ENCODE measurements around the gene PSMB1.
A peak's percentile ranks its signal among the peaks of the same experiment; 100 is the strongest.
"Not testable (repeated sequence)": the region's sequence is repeated elsewhere in the genome, so short reads cannot be mapped to it uniquely, and the experiment has no call there.

The PSMB1 gene

DNA sequence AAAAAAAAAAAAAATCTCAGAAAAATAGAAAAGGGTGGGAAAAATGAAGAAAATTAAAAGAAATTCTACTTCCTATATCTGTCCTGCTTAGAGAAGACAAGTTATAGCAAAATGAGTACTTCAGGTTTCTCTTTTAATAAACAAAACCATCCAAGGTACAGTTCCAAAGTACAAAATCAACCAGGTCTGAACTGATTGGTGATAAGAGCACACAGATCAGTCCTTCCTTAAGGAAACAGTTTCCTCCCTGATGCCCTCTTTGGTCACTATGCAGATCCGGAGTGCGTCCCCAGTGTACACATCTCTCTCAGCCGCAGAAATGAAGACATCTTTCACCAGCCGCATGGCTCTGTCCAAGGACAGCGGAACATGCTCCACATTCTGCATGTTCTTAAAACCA, 18.1 kb downstream of the PSMB1 start:
- no peak overlapping the region for H3K4me3 ChIP-seq (ENCODE audit: low read length)
- H3K9me3 ChIP-seq (ENCODE audit: control insufficient read depth, insufficient read depth, low read length), result no peaks in the 10 kb centered on the region
- WGBS (ENCODE audit: insufficient coverage, insufficient read length), result no CpG with 5 or more reads among the region's 5 CpGs
- DNase-seq (ENCODE audit: low read depth, low spot score), result no peak
- no peaks in the 10 kb centered on the region for H3K4me1 ChIP-seq (ENCODE audit: control insufficient read depth, insufficient read depth, low read length)
- H3K27me3 ChIP-seq (ENCODE audit: control insufficient read depth, insufficient read depth, low read length), result no peaks in the 10 kb centered on the region
- peaks cover 23% of the 10 kb centered on the region; the same call in 1 of the 2 replicates for H3K36me3 ChIP-seq (ENCODE audit: control insufficient read depth, insufficient read depth, low read length)
- no peak overlapping the region for H3K27ac ChIP-seq (ENCODE audit: low read length)

GRCh38 chr6:170533792-170534191, 19.3 kb downstream of the PSMB1 start:
- Histone ChIP-seq H3K4me1 (ENCODE audit: control insufficient read depth, insufficient read depth, low read length) (no peaks in the 10 kb centered on the region), H3K4me3 (ENCODE audit: low read length) (no peak overlapping the region), H3K27me3 (ENCODE audit: control insufficient read depth, insufficient read depth, low read length) (no peaks in the 10 kb centered on the region), H3K9me3 (ENCODE audit: control insufficient read depth, insufficient read depth, low read length) (no peaks in the 10 kb centered on the region), H3K36me3 (ENCODE audit: control insufficient read depth, insufficient read depth, low read length) (peaks cover 22% of the 10 kb centered on the region; the same call in 1 of the 2 replicates), H3K27ac (ENCODE audit: low read length) (no peak overlapping the region)
- WGBS (ENCODE audit: insufficient coverage, insufficient read length), result no CpG with 5 or more reads among the region's 2 CpGs
- no peak for DNase-seq (ENCODE audit: low read depth, low spot score)

- WGBS (ENCODE audit: insufficient coverage, insufficient read length), result no CpG with 5 or more reads among the region's 7 CpGs
- DNase-seq (ENCODE audit: low read depth, low spot score), result no peak
- Histone ChIP-seq H3K4me3 (ENCODE audit: low read length) (no peak overlapping the region), H3K27me3 (ENCODE audit: control insufficient read depth, insufficient read depth, low read length) (no peaks in the 10 kb centered on the region), H3K27ac (ENCODE audit: low read length) (no peak overlapping the region), H3K9me3 (ENCODE audit: control insufficient read depth, insufficient read depth, low read length) (no peaks in the 10 kb centered on the region), H3K36me3 (ENCODE audit: control insufficient read depth, insufficient read depth, low read length) (peaks cover 22% of the 10 kb centered on the region; the same call in 1 of the 2 replicates), H3K4me1 (ENCODE audit: control insufficient read depth, insufficient read depth, low read length) (no peaks in the 10 kb centered on the region)
Observed at GRCh38 chr6:170532867-170533488, 20.1 kb downstream of the PSMB1 start.

GRCh38 chr6:170529839-170530469, 23.2 kb downstream of the PSMB1 start:
- no peaks in the 10 kb centered on the region for H3K9me3 ChIP-seq (ENCODE audit: control insufficient read depth, insufficient read depth, low read length)
- H3K36me3 ChIP-seq (ENCODE audit: control insufficient read depth, insufficient read depth, low read length), result peaks cover 5% of the 10 kb centered on the region; the same call in 1 of the 2 replicates
- no peak overlapping the region for H3K27ac ChIP-seq (ENCODE audit: low read length)
- H3K4me3 ChIP-seq (ENCODE audit: low read length), result no peak overlapping the region
- 0 out of 2 replicates have a peak, but pooled peaks cover under 1% of the 10 kb centered on the region for H3K27me3 ChIP-seq (ENCODE audit: control insufficient read depth, insufficient read depth, low read length)
- H3K4me1 ChIP-seq (ENCODE audit: control insufficient read depth, insufficient read depth, low read length), result no peaks in the 10 kb centered on the region
- no peak for DNase-seq (ENCODE audit: low read depth, low spot score)
- no CpG with 5 or more reads among the region's 5 CpGs for WGBS (ENCODE audit: insufficient coverage, insufficient read length)

DNA sequence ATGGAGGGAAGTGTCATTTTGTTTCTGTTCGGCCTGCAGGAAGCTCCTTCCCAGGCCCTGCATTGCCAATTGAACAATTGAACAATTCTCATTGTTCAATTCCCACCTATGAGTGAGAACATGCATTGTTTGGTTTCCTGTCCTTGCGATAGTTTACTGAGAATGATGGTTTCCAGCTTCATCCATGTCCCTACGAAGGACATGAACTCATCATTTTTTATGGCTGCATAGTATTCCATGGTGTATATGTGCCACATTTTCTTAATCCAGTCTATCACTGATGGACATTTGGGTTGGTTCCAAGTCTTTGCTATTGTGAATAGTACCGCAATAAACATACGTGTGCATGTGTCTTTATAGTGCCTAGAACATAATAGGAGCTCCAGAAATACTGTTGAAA, 25.1 kb downstream of the PSMB1 start:
- not testable (repeated sequence) for H3K4me1 ChIP-seq (ENCODE audit: control insufficient read depth, insufficient read depth, low read length); H3K9me3 ChIP-seq (ENCODE audit: control insufficient read depth, insufficient read depth, low read length); H3K4me3 ChIP-seq (ENCODE audit: low read length); H3K27me3 ChIP-seq (ENCODE audit: control insufficient read depth, insufficient read depth, low read length); H3K36me3 ChIP-seq (ENCODE audit: control insufficient read depth, insufficient read depth, low read length); DNase-seq (ENCODE audit: low read depth, low spot score); H3K27ac ChIP-seq (ENCODE audit: low read length)
- WGBS (ENCODE audit: insufficient coverage, insufficient read length), result no CpG with 5 or more reads among the region's 5 CpGs

DNA sequence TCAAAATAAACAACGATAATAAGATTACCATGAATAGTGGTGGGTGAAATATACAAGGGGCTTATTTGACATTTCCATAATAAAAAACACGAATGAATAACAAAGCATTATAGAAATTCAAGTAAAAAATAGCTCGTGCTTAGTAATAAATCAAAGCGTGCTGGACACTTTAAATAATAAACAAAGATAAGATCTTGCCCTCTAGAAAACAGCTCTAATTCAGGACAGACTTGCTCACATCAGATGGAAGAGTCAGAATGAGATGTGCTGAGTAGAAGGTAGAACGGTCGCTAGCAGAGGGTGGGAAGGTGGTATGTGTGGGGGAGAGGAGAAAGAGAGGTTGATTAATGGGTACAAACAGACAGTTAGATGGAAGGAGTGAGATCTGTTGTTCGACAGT, 27.3 kb downstream of the PSMB1 start:
- 100% methylated on average over 2 of the region's 7 CpGs for WGBS (ENCODE audit: insufficient coverage, insufficient read length)
- DNase-seq (ENCODE audit: low read depth, low spot score), result no peak

GRCh38 chr6:170524172-170524502, 29.0 kb downstream of the PSMB1 start:
- no peaks in the 10 kb centered on the region for H3K36me3 ChIP-seq (ENCODE audit: control insufficient read depth, insufficient read depth, low read length)
- no CpG with 5 or more reads among the region's 5 CpGs for whole genome bisulfite sequencing (ENCODE audit: insufficient coverage, insufficient read length)
- H3K9me3 ChIP-seq (ENCODE audit: control insufficient read depth, insufficient read depth, low read length), result no peaks in the 10 kb centered on the region
- H3K27me3 ChIP-seq (ENCODE audit: control insufficient read depth, insufficient read depth, low read length), result 0 out of 2 replicates have a peak, but pooled peaks cover 1% of the 10 kb centered on the region
- no peak overlapping the region for H3K4me3 ChIP-seq (ENCODE audit: low read length)
- H3K4me1 ChIP-seq (ENCODE audit: control insufficient read depth, insufficient read depth, low read length), result no peaks in the 10 kb centered on the region
- H3K27ac ChIP-seq (ENCODE audit: low read length), result no peak overlapping the region
- DNase-seq (ENCODE audit: low read depth, low spot score), result no peak

More for the DNA sequence above, 27.3 kb downstream of the PSMB1 start:
- H3K4me1 ChIP-seq (ENCODE audit: control insufficient read depth, insufficient read depth, low read length), result no peaks in the 10 kb centered on the region
- no peak overlapping the region for H3K27ac ChIP-seq (ENCODE audit: low read length)
- H3K27me3 ChIP-seq (ENCODE audit: control insufficient read depth, insufficient read depth, low read length), result 0 out of 2 replicates have a peak, but pooled peaks cover 1% of the 10 kb centered on the region
- no peaks in the 10 kb centered on the region for H3K36me3 ChIP-seq (ENCODE audit: control insufficient read depth, insufficient read depth, low read length)
- no peak overlapping the region for H3K4me3 ChIP-seq (ENCODE audit: low read length)
- no peaks in the 10 kb centered on the region for H3K9me3 ChIP-seq (ENCODE audit: control insufficient read depth, insufficient read depth, low read length)

- Histone ChIP-seq H3K4me1 (ENCODE audit: control insufficient read depth, insufficient read depth, low read length) (no peaks in the 10 kb centered on the region), H3K36me3 (ENCODE audit: control insufficient read depth, insufficient read depth, low read length) (no peaks in the 10 kb centered on the region), H3K27me3 (ENCODE audit: control insufficient read depth, insufficient read depth, low read length) (0 out of 2 replicates have a peak, but pooled peaks cover 1% of the 10 kb centered on the region), H3K9me3 (ENCODE audit: control insufficient read depth, insufficient read depth, low read length) (no peaks in the 10 kb centered on the region), H3K27ac (ENCODE audit: low read length) (no peak overlapping the region), H3K4me3 (ENCODE audit: low read length) (no peak overlapping the region)
- no peak for DNase-seq (ENCODE audit: low read depth, low spot score)
- no CpG with 5 or more reads among the region's 9 CpGs for WGBS (ENCODE audit: insufficient coverage, insufficient read length)
Observed at GRCh38 chr6:170523256-170524171, 29.6 kb downstream of the PSMB1 start.

GRCh38 chr6:170522565-170523183, 30.4 kb downstream of the PSMB1 start:
- H3K4me1 ChIP-seq (ENCODE audit: control insufficient read depth, insufficient read depth, low read length), result no peaks in the 10 kb centered on the region
- H3K36me3 ChIP-seq (ENCODE audit: control insufficient read depth, insufficient read depth, low read length), result no peaks in the 10 kb centered on the region
- H3K27ac ChIP-seq (ENCODE audit: low read length), result no peak overlapping the region
- H3K4me3 ChIP-seq (ENCODE audit: low read length), result no peak overlapping the region
- no CpG with 5 or more reads among the region's 10 CpGs for WGBS (ENCODE audit: insufficient coverage, insufficient read length)
- 0 out of 2 replicates have a peak, but pooled peaks cover 1% of the 10 kb centered on the region for H3K27me3 ChIP-seq (ENCODE audit: control insufficient read depth, insufficient read depth, low read length)
- no peaks in the 10 kb centered on the region for H3K9me3 ChIP-seq (ENCODE audit: control insufficient read depth, insufficient read depth, low read length)
- peak; percentile 41 for DNase-seq (ENCODE audit: low read depth, low spot score)

All from iPS DF 6.9 (cell line).